RWPE2 (cell line): ENCODE results near the gene EPS8.

Experiments used
- ATAC-seq: fragments of 200-7000 bp; cut with Tn5 transposase; 3 replicates; pipeline ENCODE4 v1.9.1; 2021; ENCODE audit warnings: low read depth
- DNase-seq: peaks from one replicate; pipeline ENCODE4 v3.0.0-alpha.2; 2020; ENCODE audit warnings: low spot score
- H3K27ac ChIP-seq: fragments of 450-650 bp; 2 replicates; pipeline ENCODE4 v1.5.1; 2017; ENCODE audit warnings: mild to moderate bottlenecking; ENCODE audit not compliant: poor library complexity, severe bottlenecking
- H3K27me3 ChIP-seq: fragments of 250-450 bp; sonication (Bioruptor Pico); 2 replicates; pipeline ENCODE4 v1.5.1; 2021; ENCODE audit warnings: mild to moderate bottlenecking, moderate library complexity; ENCODE audit not compliant: insufficient read depth, poor library complexity, severe bottlenecking
- H3K36me3 ChIP-seq: fragments of 250-450 bp; sonication (Bioruptor Pico); 2 replicates; pipeline ENCODE4 v1.5.1; 2020; ENCODE audit warnings: low read depth, mild to moderate bottlenecking, moderate library complexity
- H3K4me1 ChIP-seq: fragments of 250-450 bp; sonication (Bioruptor Pico); 2 replicates; pipeline ENCODE4 v1.5.1; 2021; ENCODE audit warnings: mild to moderate bottlenecking, moderate library complexity; ENCODE audit not compliant: insufficient read depth, poor library complexity, severe bottlenecking
- H3K4me3 ChIP-seq: fragments of 250-450 bp; sonication (Bioruptor Pico); 2 replicates; pipeline ENCODE4 v1.5.1; 2021; ENCODE audit warnings: mild to moderate bottlenecking, moderate library complexity; ENCODE audit not compliant: severe bottlenecking
- H3K9me3 ChIP-seq: fragments of 250-450 bp; sonication (Bioruptor Pico); 2 replicates; pipeline ENCODE4 v1.5.1; 2021; ENCODE audit warnings: mild to moderate bottlenecking, moderate library complexity; ENCODE audit not compliant: severe bottlenecking
- CTCF ChIP-seq: fragments of 450-650 bp; IDR thresholded peaks from one replicate; pipeline ENCODE4 v1.5.1; 2017; ENCODE audit warnings: mild to moderate bottlenecking, moderate library complexity; ENCODE audit not compliant: poor library complexity, severe bottlenecking

EPS8 gene

GRCh38 chr12:15677228-15677627 is 112.0 kb downstream of the EPS8 start:
- Histone ChIP-seq H3K27me3 (no peaks in the 10 kb centered on the region), H3K27ac (no peak overlapping the region), H3K4me3 (no peak overlapping the region), H3K4me1 (no peaks in the 10 kb centered on the region), H3K36me3 (no peaks in the 10 kb centered on the region), H3K9me3 (no peaks in the 10 kb centered on the region)
- no peak for TF ChIP-seq CTCF
- ATAC-seq: no peak
- DNase-seq: no peak

- ATAC-seq (no peak), DNase-seq (no peak)
- Histone ChIP-seq H3K4me3 (no peak overlapping the region), H3K9me3 (no peaks in the 10 kb centered on the region), H3K27me3 (no peaks in the 10 kb centered on the region), H3K36me3 (no peaks in the 10 kb centered on the region), H3K4me1 (no peaks in the 10 kb centered on the region), H3K27ac (no peak overlapping the region)
- no peak for TF ChIP-seq CTCF
Measured at GRCh38 chr12:15672671-15673270, 116.4 kb downstream of the EPS8 start.

GRCh38 chr12:15670756-15671155 is 118.4 kb downstream of the EPS8 start:
- Histone ChIP-seq H3K27me3 (no peaks in the 10 kb centered on the region), H3K36me3 (no peaks in the 10 kb centered on the region), H3K9me3 (no peaks in the 10 kb centered on the region), H3K4me3 (no peak overlapping the region), H3K27ac (no peak overlapping the region), H3K4me1 (no peaks in the 10 kb centered on the region)
- no peak for TF ChIP-seq CTCF
- no peak for ATAC-seq
- no peak for DNase-seq

- ATAC-seq (no peak), DNase-seq (no peak)
- no peak overlapping the region for H3K4me3 ChIP-seq
- no peak for TF ChIP-seq CTCF
- H3K9me3 ChIP-seq: no peaks in the 10 kb centered on the region
- no peaks in the 10 kb centered on the region for H3K4me1 ChIP-seq
- H3K27me3 ChIP-seq: no peaks in the 10 kb centered on the region
- no peaks in the 10 kb centered on the region for H3K36me3 ChIP-seq
- H3K27ac ChIP-seq: no peak overlapping the region
Measured at GRCh38 chr12:15669256-15669948, 119.8 kb downstream of the EPS8 start.

- no peaks in the 10 kb centered on the region for H3K9me3 ChIP-seq
- H3K4me3 ChIP-seq: no peak overlapping the region
- DNase-seq (no peak), ATAC-seq (no peak)
- peaks cover 16% of the 10 kb centered on the region for H3K4me1 ChIP-seq
- no peaks in the 10 kb centered on the region for H3K36me3 ChIP-seq
- H3K27ac ChIP-seq: no peak overlapping the region
- H3K27me3 ChIP-seq: no peaks in the 10 kb centered on the region
- TF ChIP-seq CTCF: no peak
Measured at GRCh38 chr12:15664491-15664890, 124.7 kb downstream of the EPS8 start.
